Measurements from ENCODE around the gene TRAF3. TPM values are rescaled to one million over a fixed set of nuclear protein-coding genes. Genes with fewer than 3 reads are reported as not detected.
"Not testable (repeated sequence)": the region's sequence is repeated elsewhere in the genome, so short reads cannot be mapped to it uniquely, and the experiment has no call there.

TRAF3 gene
- total RNA-seq, 1 donor from 2014 or later, result 18.8 TPM

- no peak for DNase-seq (ENCODE audit: low spot score)
- intact Hi-C loops (cut with DNase I), result no loop called here
- no peak for ATAC-seq
These were observed 94.8 kb downstream of the TRAF3 start for GRCh38 chr14:102872020-102872419.

DNA sequence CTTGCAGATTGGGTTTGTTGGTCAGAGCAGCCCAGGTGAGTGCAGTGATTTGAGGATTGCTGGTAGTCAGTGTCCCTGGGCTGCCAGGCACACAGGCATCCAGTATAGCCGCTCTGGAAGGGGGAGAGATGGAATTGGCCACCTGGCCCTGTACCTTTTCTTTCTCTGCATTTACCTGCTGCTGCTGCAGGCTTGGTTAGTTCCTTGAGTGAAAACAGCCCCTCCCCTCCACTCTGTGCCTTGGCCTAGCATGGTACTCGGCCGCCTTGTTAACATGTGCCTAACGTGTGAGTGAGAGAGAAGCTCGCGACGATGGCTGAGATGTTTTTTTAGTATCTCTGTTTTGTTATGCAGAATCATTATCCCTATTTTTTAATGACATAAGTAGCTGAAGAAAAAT is 95.9 kb downstream of the TRAF3 start:
- DNase-seq (ENCODE audit: low spot score) (no peak), ATAC-seq (no peak)
- intact Hi-C loops (cut with DNase I), result no loop called here

GRCh38 chr14:102873546-102874061 is 96.4 kb downstream of the TRAF3 start:
- ATAC-seq (no peak), DNase-seq (ENCODE audit: low spot score) (no peak)
- intact Hi-C loops (cut with DNase I), result no loop called here

DNA sequence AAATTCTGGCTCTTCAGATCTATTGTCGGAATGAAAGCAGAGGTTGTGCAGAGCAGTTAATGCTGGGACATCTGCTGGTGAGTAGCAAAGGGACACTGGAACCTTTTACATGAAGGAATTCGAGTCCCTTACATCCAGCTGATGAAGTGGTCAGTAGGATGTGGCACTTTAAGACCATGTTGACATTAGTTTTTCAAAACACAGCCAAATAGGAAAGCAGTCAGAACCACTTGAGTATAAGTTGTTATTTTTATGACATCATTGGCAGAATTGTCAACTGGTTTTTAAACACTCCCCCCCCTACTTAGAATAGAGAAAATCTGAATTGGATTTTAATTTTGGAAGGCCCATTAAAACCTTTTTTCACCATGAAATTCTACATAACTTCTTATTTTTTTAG is 98.4 kb downstream of the TRAF3 start:
- intact Hi-C loops (cut with DNase I), result no loop called here
- DNase-seq (ENCODE audit: low spot score), result no peak
- ATAC-seq, result no peak

GRCh38 chr14:102877511-102877910 is 100.3 kb downstream of the TRAF3 start:
- ATAC-seq; DNase-seq (ENCODE audit: low spot score); intact Hi-C loops (cut with DNase I): not testable (repeated sequence)

DNA sequence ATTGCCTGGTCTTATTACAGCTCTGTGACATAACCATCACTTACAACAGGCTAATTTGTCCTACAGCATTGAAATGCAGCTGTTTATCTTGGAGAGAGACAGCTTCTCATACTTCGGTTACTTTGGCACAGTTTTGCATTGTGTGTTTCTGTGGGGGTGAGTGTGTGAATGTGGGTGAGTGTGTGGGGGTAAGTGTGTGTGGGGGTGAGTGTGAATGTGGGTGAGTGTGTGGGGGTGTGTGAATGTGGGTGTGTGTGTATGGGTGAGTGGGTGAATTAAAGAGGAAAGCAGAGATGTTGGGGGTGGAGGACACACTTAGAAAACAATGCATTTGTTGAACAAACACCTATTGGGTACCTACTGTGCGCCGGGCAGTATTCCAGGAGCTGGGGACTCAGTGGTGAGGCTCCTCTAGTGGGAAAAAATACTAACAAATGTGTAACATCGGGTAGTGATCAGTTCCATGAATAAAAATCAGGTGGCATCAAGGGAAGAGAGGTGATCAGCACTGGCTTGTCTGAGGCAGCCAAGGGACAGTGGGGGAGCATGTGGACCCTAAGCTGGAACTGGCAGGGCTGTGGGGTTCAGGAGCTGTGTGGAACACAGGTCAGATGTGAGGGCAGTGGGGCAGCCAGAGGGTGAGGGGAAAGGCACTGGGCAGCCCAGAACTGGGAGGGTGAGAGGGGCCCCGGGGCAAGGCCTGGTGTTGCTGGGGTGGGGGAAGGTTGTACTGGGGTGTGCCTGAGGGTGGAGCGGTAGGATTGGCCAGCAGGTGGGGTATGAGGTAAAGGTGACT is 101.1 kb downstream of the TRAF3 start:
- intact Hi-C loops (cut with DNase I), result no loop called here
- no peak for ATAC-seq
- no peak for DNase-seq (ENCODE audit: low spot score)

DNA sequence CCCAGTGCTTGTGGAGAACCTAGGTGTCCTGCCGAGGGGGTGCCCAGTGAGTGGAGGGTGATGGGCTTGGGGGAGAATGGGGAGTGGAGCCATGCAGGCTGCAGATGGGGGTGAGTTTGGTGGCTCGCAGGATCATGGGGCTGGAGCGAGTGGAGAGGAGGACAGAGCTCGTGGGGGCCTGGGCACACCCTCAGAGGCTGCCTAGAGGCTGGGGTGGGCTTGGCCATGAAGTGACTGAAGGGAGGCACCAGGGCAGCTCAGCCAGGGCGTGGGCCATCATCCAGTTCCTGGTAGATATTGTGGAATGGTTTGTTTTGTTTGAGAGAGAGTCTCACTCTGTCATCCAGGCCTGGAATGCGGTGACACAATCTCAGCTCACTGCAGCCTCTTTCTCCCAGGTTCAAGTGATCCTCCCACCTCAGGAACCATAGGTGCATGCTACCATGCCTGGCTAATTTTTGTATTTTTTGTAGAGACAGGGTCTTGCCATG is 101.8 kb downstream of the TRAF3 start:
- DNase-seq (ENCODE audit: low spot score) (no peak), ATAC-seq (no peak)
- intact Hi-C loops (cut with DNase I), result no loop called here

DNA sequence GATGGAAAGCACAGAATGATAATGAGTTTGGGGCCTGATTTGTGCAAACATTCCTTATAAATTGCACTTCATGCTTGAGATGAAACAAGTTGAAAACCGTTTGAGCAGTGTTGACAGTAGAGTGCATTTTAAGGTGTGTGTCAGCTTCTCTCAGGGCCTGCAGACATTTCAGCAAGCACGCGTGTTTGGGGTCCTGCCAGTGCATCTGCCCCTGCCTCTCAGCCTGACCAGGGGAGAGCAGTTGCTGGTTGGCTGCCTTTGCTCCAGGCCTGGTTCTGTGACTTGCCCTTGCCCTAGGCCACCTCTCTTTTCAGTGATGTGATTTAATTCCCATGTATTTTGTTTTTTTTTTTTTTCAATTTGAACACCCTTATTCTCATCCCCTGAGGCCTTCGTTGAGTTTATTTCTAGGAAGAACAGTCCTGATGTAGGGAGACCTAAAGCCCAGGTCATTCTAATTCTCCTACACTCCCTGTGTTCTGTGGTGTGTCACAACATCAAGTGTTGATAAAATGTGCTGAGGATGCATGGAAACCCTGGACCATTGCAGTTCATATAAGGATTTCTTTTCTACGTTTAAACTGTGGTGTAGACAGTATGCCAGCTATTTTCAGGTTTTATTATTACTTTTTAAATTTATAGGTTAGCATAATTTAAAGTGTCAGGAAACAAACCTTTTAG is 105.1 kb downstream of the TRAF3 start:
- intact Hi-C loops (cut with DNase I), result no loop called here
- DNase-seq (ENCODE audit: low spot score) (no peak), ATAC-seq (no peak)

DNA sequence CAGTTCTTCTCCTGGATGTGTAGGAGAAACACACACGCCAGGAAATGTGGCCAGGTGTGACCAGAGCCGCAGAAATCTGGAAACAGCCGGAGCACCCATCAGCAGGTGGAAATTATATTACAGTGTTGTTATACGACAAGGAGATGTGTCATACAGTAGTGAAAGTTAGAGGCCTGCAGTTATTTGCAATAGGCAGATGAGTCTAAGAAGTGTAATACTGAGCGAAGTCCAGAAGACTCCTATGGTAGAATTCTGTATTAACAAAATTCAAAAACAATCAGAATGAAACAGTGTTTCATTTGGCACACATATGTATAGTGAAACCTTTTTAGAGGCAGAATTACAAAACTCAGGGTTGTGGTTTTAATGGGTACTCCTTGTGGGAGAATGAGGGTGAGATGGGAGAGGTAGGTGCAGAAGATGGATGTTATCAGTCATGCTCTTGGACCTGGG is 105.9 kb downstream of the TRAF3 start:
- no peak for DNase-seq (ENCODE audit: low spot score)
- intact Hi-C loops (cut with DNase I), result no loop called here
- ATAC-seq, result no peak

DNA sequence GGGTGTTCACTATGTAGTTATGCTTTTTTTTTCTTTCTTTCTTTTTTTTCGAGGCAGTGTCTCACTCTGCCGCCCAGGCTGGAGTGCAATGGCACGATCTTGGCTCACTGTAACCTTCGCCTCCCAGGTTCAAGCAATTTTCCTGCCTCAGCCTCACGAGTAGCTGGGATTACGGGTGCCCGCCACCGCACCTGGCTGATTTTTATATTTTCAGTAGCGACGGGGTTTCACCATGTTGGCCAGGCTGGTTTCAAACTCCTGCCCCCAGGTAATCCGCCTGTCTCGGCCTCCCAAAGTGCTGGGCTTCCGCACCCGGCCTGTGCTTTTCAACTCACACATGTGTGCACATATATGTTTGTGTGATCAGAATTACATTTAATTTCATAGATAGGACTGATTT is 106.3 kb downstream of the TRAF3 start:
- ATAC-seq, result no peak
- no peak for DNase-seq (ENCODE audit: low spot score)
- intact Hi-C loops (cut with DNase I), result no loop called here

DNA sequence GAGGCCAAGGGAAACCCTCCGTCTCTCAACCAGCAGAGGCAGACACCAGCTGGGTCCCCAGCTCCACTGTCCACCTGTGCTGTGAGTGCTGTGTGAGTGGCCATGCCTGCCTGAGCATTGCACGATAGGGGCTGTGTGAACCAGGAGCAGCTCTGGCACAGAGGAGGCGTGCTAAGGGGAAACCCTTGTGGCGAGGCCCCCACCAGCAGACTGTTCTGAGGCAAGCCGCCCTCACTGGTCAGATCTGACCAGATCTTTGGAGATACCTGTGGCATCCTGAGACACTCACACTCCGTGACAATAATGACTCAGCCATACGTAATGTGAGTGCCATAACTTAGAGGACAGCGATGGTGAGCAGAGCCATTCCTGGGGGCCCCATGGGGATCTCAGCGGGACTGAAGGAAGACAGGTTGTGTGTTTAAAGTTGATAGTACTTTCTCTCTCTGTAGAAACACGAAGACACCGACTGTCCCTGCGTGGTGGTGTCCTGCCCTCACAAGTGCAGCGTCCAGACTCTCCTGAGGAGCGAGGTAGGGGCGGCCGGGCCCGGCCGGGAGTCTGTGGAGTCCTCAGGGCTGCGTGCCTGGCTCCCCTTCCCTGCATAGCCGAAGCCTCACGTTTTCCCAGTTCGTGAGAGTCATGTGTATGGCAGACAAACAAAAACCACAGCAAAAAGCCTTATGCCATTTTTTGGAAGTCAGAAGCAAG is 108.6 kb downstream of the TRAF3 start:
- DNase-seq (ENCODE audit: low spot score), result no peak
- intact Hi-C loops (cut with DNase I), result no loop called here
- ATAC-seq, result no peak

- no peak for DNase-seq (ENCODE audit: low spot score)
- no peak for ATAC-seq
These were observed 111.5 kb downstream of the TRAF3 start for GRCh38 chr14:102888748-102889147.

GRCh38 chr14:102889615-102890014 is 112.4 kb downstream of the TRAF3 start:
- intact Hi-C loops (cut with DNase I), result no loop called here

More at GRCh38 chr14:102888748-102889147, 111.5 kb downstream of the TRAF3 start:
- intact Hi-C loops (cut with DNase I), result no loop called here

DNA sequence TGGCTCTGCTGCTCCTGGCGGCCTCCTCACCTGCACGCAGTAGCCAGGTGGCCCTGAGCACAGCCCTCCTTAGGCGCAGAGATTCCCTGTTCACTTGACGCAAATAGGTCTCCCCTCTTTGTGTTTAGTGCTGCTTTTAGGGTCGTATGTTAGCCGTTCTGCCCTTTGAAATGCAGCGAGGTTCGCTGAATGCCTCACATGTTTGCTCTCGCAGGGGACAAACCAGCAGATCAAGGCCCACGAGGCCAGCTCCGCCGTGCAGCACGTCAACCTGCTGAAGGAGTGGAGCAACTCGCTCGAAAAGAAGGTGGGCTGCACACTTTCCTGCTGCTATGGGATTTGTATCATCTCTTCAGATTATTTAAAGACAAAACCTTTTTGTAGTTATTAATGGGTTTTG is 113.9 kb downstream of the TRAF3 start:
- intact Hi-C loops (cut with DNase I), result no loop called here
- ATAC-seq (no peak), DNase-seq (ENCODE audit: low spot score) (no peak)

More at GRCh38 chr14:102889615-102890014, 112.4 kb downstream of the TRAF3 start:
- ATAC-seq, result no peak
- DNase-seq (ENCODE audit: low spot score), result no peak

GRCh38 chr14:102891556-102891955 is 114.3 kb downstream of the TRAF3 start:
- DNase-seq (ENCODE audit: low spot score), result no peak
- intact Hi-C loops (cut with DNase I), result no loop called here

DNA sequence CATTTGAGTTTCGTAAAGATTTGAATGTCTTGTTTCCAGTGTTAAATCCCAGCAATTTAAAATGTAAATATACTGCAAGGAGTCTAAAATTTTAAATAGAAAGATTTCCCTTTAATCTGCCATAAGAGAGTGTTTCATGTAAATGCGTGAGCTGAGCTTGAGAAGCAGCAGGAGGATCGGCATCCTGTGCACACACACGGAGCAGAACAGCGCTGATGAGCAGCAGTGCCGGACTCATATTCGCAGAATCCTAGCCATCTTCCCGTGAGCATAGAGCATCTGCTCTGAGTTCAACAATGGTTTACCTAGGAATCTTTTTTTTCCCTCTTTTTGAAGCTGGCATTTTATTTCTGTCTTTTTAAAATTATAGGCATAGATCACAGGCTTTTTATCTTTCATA is 115.4 kb downstream of the TRAF3 start:
- intact Hi-C loops (cut with DNase I), result no loop called here
- DNase-seq (ENCODE audit: low spot score), result peak; percentile 23
- no peak for ATAC-seq

More at GRCh38 chr14:102891556-102891955, 114.3 kb downstream of the TRAF3 start:
- no peak for ATAC-seq

- intact Hi-C loops (cut with DNase I), result no loop called here
- peak; percentile 98 for ATAC-seq
- peak; percentile 81 for DNase-seq (ENCODE audit: low spot score)
These were observed 116.2 kb downstream of the TRAF3 start for GRCh38 chr14:102893452-102893851.

- ATAC-seq; intact Hi-C loops (cut with DNase I); DNase-seq (ENCODE audit: low spot score): not testable (repeated sequence)
These were observed 119.5 kb downstream of the TRAF3 start for GRCh38 chr14:102896735-102897134.

GRCh38 chr14:102897299-102898027 is 120.2 kb downstream of the TRAF3 start:
- intact Hi-C loops (cut with DNase I), result no loop called here
- ATAC-seq (no peak), DNase-seq (ENCODE audit: low spot score) (no peak)

Measured in sciatic nerve (tissue), 2 donors.